Endothelial cell of umbilical vein (primary cell): ENCODE results near the gene MPL.

Experiments
- EZH2 ChIP-seq: IDR thresholded peaks from 2 replicates; pipeline ENCODE4 v1.6.1; 2012; ENCODE audit warnings: borderline replicate concordance, low read depth, mild to moderate bottlenecking, moderate library complexity, low read length, inconsistent platforms; ENCODE audit not compliant: severe bottlenecking
- FOS ChIP-seq: IDR thresholded peaks from 2 replicates; pipeline ENCODE4 v1.6.1; 2011; ENCODE audit warnings: mild to moderate bottlenecking, low read length, moderate library complexity, borderline replicate concordance; ENCODE audit not compliant: insufficient read depth
- JUN ChIP-seq: IDR thresholded peaks from 2 replicates; pipeline ENCODE4 v1.6.1; 2011; ENCODE audit warnings: borderline replicate concordance, low read depth; ENCODE audit not compliant: insufficient read length, insufficient read depth
- POLR2A ChIP-seq: IDR thresholded peaks from 2 replicates; pipeline ENCODE4 v1.6.1; 2012; ENCODE audit warnings: low read depth, mild to moderate bottlenecking, control low read depth, low read length
- TF ChIP-seq, protein P1 (sequence below), 2 donors: IDR thresholded peaks; 1 replicate in 1 of 2; 2 replicates in 1 of 2; pipeline ENCODE4 v1.5.1; 2011; ENCODE audit warnings: low read length in 2 of 2, mild to moderate bottlenecking in 2 of 2, moderate library complexity in 2 of 2, control low read depth in 1 of 2, inconsistent platforms in 1 of 2, low read depth in 1 of 2; ENCODE audit not compliant: insufficient read depth in 1 of 2; ENCODE audit errors: extremely low read depth in 1 of 2
- TF ChIP-seq, protein P2 (sequence below): IDR thresholded peaks from 2 replicates; pipeline ENCODE4 v1.6.1; 2011; ENCODE audit not compliant: insufficient read depth, insufficient read length

DNA sequence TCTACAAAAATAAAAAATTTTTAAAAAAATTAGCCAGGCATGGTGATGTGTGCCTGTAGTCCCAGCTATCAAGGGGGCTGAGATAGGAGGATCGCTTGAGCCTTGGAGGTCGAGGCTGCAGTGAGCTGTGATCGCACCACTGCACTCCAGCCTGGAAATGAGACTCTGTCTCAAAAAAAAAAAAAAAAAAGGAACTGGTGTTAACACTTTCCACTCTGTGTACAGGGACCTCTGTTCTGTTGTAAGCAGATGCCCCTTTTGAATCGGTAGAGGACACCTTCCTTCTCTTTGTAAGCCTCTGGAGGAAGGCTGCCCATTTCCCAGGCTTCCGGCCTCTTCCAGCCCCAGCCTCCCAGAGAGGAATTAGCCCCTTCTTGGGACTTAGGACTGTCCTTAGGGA is 44.9 kb upstream of the MPL start:
- TF ChIP-seq POLR2A (no peak), JUN (no peak), EZH2 (no peak), FOS (no peak)
- TF ChIP-seq, protein P1, sequence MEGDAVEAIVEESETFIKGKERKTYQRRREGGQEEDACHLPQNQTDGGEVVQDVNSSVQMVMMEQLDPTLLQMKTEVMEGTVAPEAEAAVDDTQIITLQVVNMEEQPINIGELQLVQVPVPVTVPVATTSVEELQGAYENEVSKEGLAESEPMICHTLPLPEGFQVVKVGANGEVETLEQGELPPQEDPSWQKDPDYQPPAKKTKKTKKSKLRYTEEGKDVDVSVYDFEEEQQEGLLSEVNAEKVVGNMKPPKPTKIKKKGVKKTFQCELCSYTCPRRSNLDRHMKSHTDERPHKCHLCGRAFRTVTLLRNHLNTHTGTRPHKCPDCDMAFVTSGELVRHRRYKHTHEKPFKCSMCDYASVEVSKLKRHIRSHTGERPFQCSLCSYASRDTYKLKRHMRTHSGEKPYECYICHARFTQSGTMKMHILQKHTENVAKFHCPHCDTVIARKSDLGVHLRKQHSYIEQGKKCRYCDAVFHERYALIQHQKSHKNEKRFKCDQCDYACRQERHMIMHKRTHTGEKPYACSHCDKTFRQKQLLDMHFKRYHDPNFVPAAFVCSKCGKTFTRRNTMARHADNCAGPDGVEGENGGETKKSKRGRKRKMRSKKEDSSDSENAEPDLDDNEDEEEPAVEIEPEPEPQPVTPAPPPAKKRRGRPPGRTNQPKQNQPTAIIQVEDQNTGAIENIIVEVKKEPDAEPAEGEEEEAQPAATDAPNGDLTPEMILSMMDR (IDR thresholded peaks at IDR 0.05; ENCODE audit: extremely low read depth in 1 of 2, insufficient read depth in 1 of 2, low read depth in 1 of 2, low read length in 2 of 2), result no peak
- TF ChIP-seq, protein P2, sequence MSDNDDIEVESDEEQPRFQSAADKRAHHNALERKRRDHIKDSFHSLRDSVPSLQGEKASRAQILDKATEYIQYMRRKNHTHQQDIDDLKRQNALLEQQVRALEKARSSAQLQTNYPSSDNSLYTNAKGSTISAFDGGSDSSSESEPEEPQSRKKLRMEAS, result no peak
